CD4-positive, alpha-beta T cell (primary cell): ENCODE measurements around the gene BMP10. TPM values are rescaled to one million over a fixed set of nuclear protein-coding genes. Genes with fewer than 3 reads are reported as not detected.
A peak's percentile ranks its signal among the peaks of the same experiment; 100 is the strongest.

Source experiments
- ATAC-seq: fragments of 200-7000 bp; cut with Tn5 transposase; one replicate; pipeline ENCODE4 v1.10.0; 2022; ENCODE audit warnings: mild to moderate bottlenecking; ENCODE audit not compliant: poor library complexity
- CTCF ChIA-PET: fragments of 350-600 bp; sonication (Branson Sonifier 250); formaldehyde crosslinking; loops from one replicate; lab custom pipeline; 2021; ENCODE audit warnings: antibody characterized with exemption, inconsistent platforms; lab: Charles Lee
- POLR2A ChIA-PET: fragments of 350-600 bp; sonication (Branson Sonifier 250); formaldehyde crosslinking; loops from one replicate; lab custom pipeline; 2021; ENCODE audit warnings: antibody characterized with exemption, inconsistent platforms; lab: Charles Lee
- DNase-seq, 14 experiments: peaks; one replicate each; pipeline ENCODE4 v3.0.0-alpha.2; 2013 to 2020; ENCODE audit warnings: mixed read lengths in 2 of 14
- H3K27ac ChIP-seq, 2 donors: one replicate each; pipeline versions ENCODE4 v1.5.1 to v1.7.0; 2013; ENCODE audit warnings: low read length in 2 of 2, low read depth in 1 of 2, mild to moderate bottlenecking in 1 of 2
- H3K27me3 ChIP-seq, 2 experiments: 1 replicate in 1 of 2; 2 replicates in 1 of 2; pipeline versions ENCODE4 v1.6.1 to v1.7.0; 2013; ENCODE audit warnings: low read length in 2 of 2, control low read depth in 1 of 2, mild to moderate bottlenecking in 1 of 2, moderate library complexity in 1 of 2; ENCODE audit not compliant: insufficient read depth in 2 of 2, control insufficient read depth in 1 of 2
- H3K36me3 ChIP-seq: one replicate; pipeline ENCODE4 v1.6.1; 2013; ENCODE audit warnings: low read length, control low read depth; ENCODE audit not compliant: insufficient read depth
- H3K4me1 ChIP-seq: one replicate; pipeline ENCODE4 v1.6.1; 2013; ENCODE audit warnings: low read length, control low read depth; ENCODE audit not compliant: insufficient read depth
- H3K4me3 ChIP-seq: one replicate; pipeline ENCODE4 v1.5.1; 2013; ENCODE audit warnings: mild to moderate bottlenecking, low read length, moderate library complexity
- H3K9me3 ChIP-seq, 2 experiments: 1 replicate in 1 of 2; 2 replicates in 1 of 2; pipeline versions ENCODE4 v1.6.1 to v1.7.0; 2013; ENCODE audit warnings: low read length in 2 of 2, mild to moderate bottlenecking in 2 of 2, control low read depth in 1 of 2, moderate library complexity in 1 of 2; ENCODE audit not compliant: control insufficient read depth in 1 of 2, insufficient read depth in 1 of 2
- H3K27ac Mint-ChIP-seq: one replicate; pipeline ENCODE4 v1.8.0; 2020; ENCODE audit warnings: mixed read lengths
- H3K27me3 Mint-ChIP-seq: one replicate; pipeline ENCODE4 v1.8.0; 2021; ENCODE audit warnings: mixed read lengths
- H3K36me3 Mint-ChIP-seq: one replicate; pipeline ENCODE4 v1.8.0; 2021; ENCODE audit warnings: low read depth, mixed read lengths
- H3K4me1 Mint-ChIP-seq: one replicate; pipeline ENCODE4 v1.8.0; 2021; ENCODE audit warnings: low read depth, mixed read lengths
- H3K4me3 Mint-ChIP-seq: one replicate; pipeline ENCODE4 v1.8.0; 2020; ENCODE audit warnings: mild to moderate bottlenecking, mixed read lengths
- H3K9me3 Mint-ChIP-seq: one replicate; pipeline ENCODE4 v1.8.0; 2020; ENCODE audit warnings: mixed read lengths
- CTCF ChIP-seq: fragments of 200-600 bp; IDR thresholded peaks from one replicate; pipeline ENCODE4 v1.8.0; 2022; ENCODE audit warnings: antibody characterized with exemption, mild to moderate bottlenecking
- intact Hi-C, 2 experiments: fragments of 100-400 bp; cut with DNase I in 1 of 2; cut with micrococcal nuclease in 1 of 2; formaldehyde crosslinking; loops; one replicate each; pipeline versions ENCODE4 v1.15.1 to v1.9.0; 2023 to 2025; cut with DNase I, micrococcal nuclease
- total RNA-seq, 174 experiments: library from RNA in 2 of 174; stranded (reverse) in 2 of 174; gene quantifications; one replicate each; pipeline ENCODE4 v1.2.3 and lab custom pipeline; 2021 to 2026

Gene BMP10
- total RNA-seq, 2 experiments from 2014 or later, result not detected

- ATAC-seq (no peak), DNase-seq (no peak)
- Mint-ChIP-seq H3K36me3 (no peaks in the 10 kb centered on the region), H3K27me3 (no peaks in the 10 kb centered on the region), H3K9me3 (no peaks in the 10 kb centered on the region), H3K27ac (no peak overlapping the region), H3K4me1 (peaks cover 28% of the 10 kb centered on the region), H3K4me3 (no peak overlapping the region)
- Histone ChIP-seq H3K27ac (no peak overlapping the region), H3K27me3 (no peaks in the 10 kb centered on the region), H3K36me3 (no peaks in the 10 kb centered on the region), H3K4me1 (peaks cover 21% of the 10 kb centered on the region), H3K4me3 (no peak overlapping the region), H3K9me3 (peaks cover 0 to 5% of the 10 kb centered on the region in 2 experiments)
- POLR2A ChIA-PET, result interaction anchor here (0.9 to 1.1 kb wide), 3 partner anchors 9 to 71 kb away, joined by 3 read pairs; no protein-coding TSS in a partner anchor
- CTCF ChIA-PET, result interaction anchor here (0.8 to 1.9 kb wide), 7 partner anchors 9 to 105 kb away, joined by 3 to 11 read pairs (median 4); partner anchors contain the start of gene ARHGAP25
- no peak for TF ChIP-seq CTCF
- intact Hi-C loops, result loop anchor here (2.0 to 5.0 kb wide), 2 partner anchors 70 to 131 kb away; no protein-coding TSS in a partner anchor
Measured at GRCh38 chr2:68838641-68839040, 32.6 kb downstream of the BMP10 start.

GRCh38 chr2:68837861-68838341 is 33.3 kb downstream of the BMP10 start:
- ATAC-seq (no peak), DNase-seq (no peak)
- Mint-ChIP-seq H3K36me3 (no peaks in the 10 kb centered on the region), H3K4me3 (no peak overlapping the region), H3K4me1 (peaks cover 32% of the 10 kb centered on the region), H3K27ac (peak overlapping the region; percentile 4), H3K9me3 (no peaks in the 10 kb centered on the region), H3K27me3 (no peaks in the 10 kb centered on the region)
- ChIA-PET CTCF (interaction anchor here (0.8 to 4.4 kb wide), 7 partner anchors 9 to 350 kb away, joined by 3 to 24 read pairs (median 4); partner anchors contain the start of gene ARHGAP25), POLR2A (interaction anchor here (0.9 to 1.0 kb wide), 2 partner anchors 8 to 70 kb away, joined by 3 read pairs; no protein-coding TSS in a partner anchor)
- H3K4me3 ChIP-seq, result no peak overlapping the region
- H3K4me1 ChIP-seq, result peaks cover 21% of the 10 kb centered on the region
- intact Hi-C loops, result loop anchor here (1.0 to 5.0 kb wide), 6 partner anchors 71 to 375 kb away; no protein-coding TSS in a partner anchor
- no peak overlapping the region for H3K27ac ChIP-seq
- peaks cover 0 to 5% of the 10 kb centered on the region in 2 experiments for H3K9me3 ChIP-seq
- no peaks in the 10 kb centered on the region for H3K36me3 ChIP-seq
- no peak for TF ChIP-seq CTCF
- H3K27me3 ChIP-seq, result no peaks in the 10 kb centered on the region

DNA sequence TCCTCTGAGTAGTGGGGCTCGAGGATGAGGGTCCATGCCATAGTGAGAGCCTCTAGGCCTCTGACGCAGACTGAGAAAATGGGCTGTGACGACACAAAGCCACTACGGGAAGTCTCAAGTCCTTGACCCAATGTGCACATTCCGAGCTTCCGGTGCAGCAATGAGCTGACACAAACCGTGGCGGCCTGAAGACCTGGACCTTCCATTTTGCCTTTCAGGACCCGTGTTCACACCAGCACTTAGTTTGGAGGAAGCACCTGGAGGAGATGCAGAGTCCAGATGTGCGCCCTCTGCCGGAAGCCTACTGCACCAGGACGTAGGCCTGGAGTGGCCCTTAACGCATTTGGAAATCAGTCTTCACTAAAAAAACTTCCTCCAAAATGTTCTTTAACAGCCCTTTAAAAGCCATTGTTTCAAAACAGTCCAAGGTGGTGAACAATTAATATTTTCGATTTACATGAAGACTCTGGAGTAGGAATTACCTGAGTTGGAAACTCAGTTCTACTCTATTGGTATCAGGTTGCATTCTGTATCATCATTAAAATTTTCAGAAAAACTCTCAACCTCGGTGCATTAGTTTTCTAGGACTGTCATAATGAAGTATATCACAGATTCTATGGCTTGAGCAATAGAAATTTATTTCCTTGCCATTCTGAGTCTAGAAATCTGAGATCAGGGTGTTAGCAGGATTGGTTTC is 33.9 kb downstream of the BMP10 start:
- no peaks in the 10 kb centered on the region for H3K27me3 Mint-ChIP-seq
- intact Hi-C loops, result loop anchor here (1.0 to 5.0 kb wide), 5 partner anchors 85 to 375 kb away; no protein-coding TSS in a partner anchor
- H3K27ac ChIP-seq, result no peak overlapping the region
- H3K4me1 Mint-ChIP-seq, result peaks cover 38% of the 10 kb centered on the region
- no peaks in the 10 kb centered on the region for H3K27me3 ChIP-seq
- peak; percentile 84 for TF ChIP-seq CTCF
- peaks cover 0 to 5% of the 10 kb centered on the region in 2 experiments for H3K9me3 ChIP-seq
- no peak overlapping the region for H3K4me3 ChIP-seq
- H3K36me3 Mint-ChIP-seq, result no peaks in the 10 kb centered on the region
- H3K27ac Mint-ChIP-seq, result peak overlapping the region; percentile 4
- ATAC-seq, result peak; percentile 85
- peaks cover 27% of the 10 kb centered on the region for H3K4me1 ChIP-seq
- H3K9me3 Mint-ChIP-seq, result no peaks in the 10 kb centered on the region
- ChIA-PET CTCF (interaction anchor here (1.0 to 4.4 kb wide), 10 partner anchors 57 to 350 kb away, joined by 3 to 24 read pairs (median 4); no protein-coding TSS in a partner anchor), POLR2A (interaction anchor here (0.7 to 1.0 kb wide), 2 partner anchors 17 to 85 kb away, joined by 3 to 5 read pairs; no protein-coding TSS in a partner anchor)
- H3K36me3 ChIP-seq, result no peaks in the 10 kb centered on the region
- DNase-seq, result peak; percentile 54 to 86 (median 70)
- H3K4me3 Mint-ChIP-seq, result no peak overlapping the region
